Measurements from ENCODE around the gene BGN. TPM values are rescaled to one million over a fixed set of nuclear protein-coding genes. Genes with fewer than 3 reads are reported as not detected.

BGN gene
- total RNA-seq, 1 experiment from 2014 or later = 2.9 TPM

- POLR2A ChIA-PET = no interaction called here
- no peaks in the 10 kb centered on the region for H3K36me3 ChIP-seq (ENCODE audit: control insufficient read depth, insufficient read depth, low read length)
- intact Hi-C loops (cut with micrococcal nuclease; ENCODE audit: unreplicated experiment) = no loop called here
- CTCF ChIA-PET = no interaction called here
- in situ Hi-C loops (cut with HindIII; ENCODE audit: low pct_unique_long_range_greater_than_20kb, low sequenced_read_pairs) = no loop called here
- no peak overlapping the region for H3K4me3 ChIP-seq (ENCODE audit: low read depth in 2 of 2, low read length in 2 of 2)
- H3K4me1 ChIP-seq (ENCODE audit: control insufficient read depth, insufficient read depth, low read length) = no peaks in the 10 kb centered on the region
- no peaks in the 10 kb centered on the region for H3K27me3 ChIP-seq (ENCODE audit: control insufficient read depth, insufficient read depth, low read length)
- DNase-seq (ENCODE audit: low read depth, low spot score) (no peak), ATAC-seq (no peak)
- no peaks in the 10 kb centered on the region for H3K9me3 ChIP-seq (ENCODE audit: control insufficient read depth, insufficient read depth, low read depth, low read length)
- no TSS peak for BruUV-seq (replicated peaks)
- no peak overlapping the region for H3K27ac ChIP-seq (ENCODE audit: low read length)
- TF ChIP-seq TCF7L2 (IDR thresholded peaks at IDR 0.05; ENCODE audit: low read depth, low read length) (no peak), REST (IDR thresholded peaks at IDR 0.05; ENCODE audit: insufficient read depth in 1 of 2, low read depth in 2 of 2, low read length in 1 of 2) (no peak), POLR2AphosphoS5 (IDR thresholded peaks at IDR 0.05; ENCODE audit: low read depth, low read length) (no peak), CTCF (IDR thresholded peaks at IDR 0.05) (no peak), SIN3A (IDR thresholded peaks at IDR 0.05; ENCODE audit: borderline replicate concordance, insufficient read depth, low read depth, low read length) (no peak)
Measured at GRCh38 chrX:153462291-153462690, 32.5 kb upstream of the BGN start.

- in situ Hi-C loops (cut with HindIII; ENCODE audit: low pct_unique_long_range_greater_than_20kb, low sequenced_read_pairs) = no loop called here
Measured at GRCh38 chrX:153463031-153463430, 31.7 kb upstream of the BGN start.

More at GRCh38 chrX:153463031-153463430, 31.7 kb upstream of the BGN start:
- ATAC-seq (no peak), DNase-seq (ENCODE audit: low read depth, low spot score) (no peak)
- CTCF ChIA-PET = no interaction called here
- H3K4me3 ChIP-seq (ENCODE audit: low read depth in 2 of 2, low read length in 2 of 2) = no peak overlapping the region
- TF ChIP-seq CTCF (IDR thresholded peaks at IDR 0.05) (no peak), REST (IDR thresholded peaks at IDR 0.05; ENCODE audit: insufficient read depth in 1 of 2, low read depth in 2 of 2, low read length in 1 of 2) (no peak), TCF7L2 (IDR thresholded peaks at IDR 0.05; ENCODE audit: low read depth, low read length) (no peak), SIN3A (IDR thresholded peaks at IDR 0.05; ENCODE audit: borderline replicate concordance, insufficient read depth, low read depth, low read length) (no peak), POLR2AphosphoS5 (IDR thresholded peaks at IDR 0.05; ENCODE audit: low read depth, low read length) (no peak)
- no peaks in the 10 kb centered on the region for H3K36me3 ChIP-seq (ENCODE audit: control insufficient read depth, insufficient read depth, low read length)
- no TSS peak for BruUV-seq (replicated peaks)
- POLR2A ChIA-PET = no interaction called here
- H3K27me3 ChIP-seq (ENCODE audit: control insufficient read depth, insufficient read depth, low read length) = no peaks in the 10 kb centered on the region
- no peaks in the 10 kb centered on the region for H3K9me3 ChIP-seq (ENCODE audit: control insufficient read depth, insufficient read depth, low read depth, low read length)
- no peak overlapping the region for H3K27ac ChIP-seq (ENCODE audit: low read length)
- H3K4me1 ChIP-seq (ENCODE audit: control insufficient read depth, insufficient read depth, low read length) = no peaks in the 10 kb centered on the region
- intact Hi-C loops (cut with micrococcal nuclease; ENCODE audit: unreplicated experiment) = no loop called here

Data from Panc1 (cell line).